Anterior cingulate cortex (tissue), 58 donors: ENCODE measurements around the gene COA1.
"Not testable (repeated sequence)": the region's sequence is repeated elsewhere in the genome, so short reads cannot be mapped to it uniquely, and the experiment has no call there.

Source experiments
- DNase-seq, 58 donors: peaks; one replicate each; lab custom pipeline; 2025; lab: John Stamatoyannopoulos, UW

COA1 gene

DNA sequence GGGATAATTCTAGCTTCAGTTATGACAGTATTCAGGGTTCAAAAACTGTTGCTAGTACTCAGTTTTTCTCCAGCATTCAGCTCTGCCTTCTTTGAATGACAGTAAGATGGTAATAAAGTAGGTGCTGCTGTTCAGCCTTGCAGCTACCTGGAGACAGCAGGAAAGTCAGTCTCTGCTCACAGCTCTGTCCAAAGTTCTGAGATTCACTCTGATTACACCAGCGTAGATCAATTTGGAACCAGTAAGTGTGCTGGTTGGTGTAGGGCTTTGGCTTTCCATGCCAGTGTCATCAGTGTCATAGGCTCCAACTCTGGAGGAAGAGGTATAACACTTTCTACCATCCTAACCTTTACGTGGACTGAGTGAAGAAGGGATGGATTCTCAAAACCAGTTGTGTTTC is 120.2 kb downstream of the COA1 start:
- no peak for DNase-seq

DNA sequence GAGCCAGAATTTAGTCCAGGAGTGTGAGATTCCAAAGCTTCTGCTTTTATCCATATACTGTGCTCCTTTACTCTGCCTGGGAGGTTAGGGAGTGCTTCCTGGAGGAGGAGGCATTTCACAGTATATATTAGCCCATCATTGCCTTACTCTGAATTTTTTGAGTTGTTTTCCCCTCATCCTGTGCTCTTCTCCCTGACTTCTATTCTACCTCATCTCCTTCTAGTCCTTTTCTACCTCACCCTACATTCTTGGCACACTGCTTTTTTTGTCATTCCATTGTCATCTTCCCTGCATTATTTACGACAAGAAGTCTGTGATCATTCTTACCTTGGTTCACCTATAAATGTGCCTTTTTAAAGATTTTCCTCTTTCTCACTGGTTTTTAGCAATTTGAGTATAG is 125.1 kb downstream of the COA1 start:
- DNase-seq, result no peak

DNA sequence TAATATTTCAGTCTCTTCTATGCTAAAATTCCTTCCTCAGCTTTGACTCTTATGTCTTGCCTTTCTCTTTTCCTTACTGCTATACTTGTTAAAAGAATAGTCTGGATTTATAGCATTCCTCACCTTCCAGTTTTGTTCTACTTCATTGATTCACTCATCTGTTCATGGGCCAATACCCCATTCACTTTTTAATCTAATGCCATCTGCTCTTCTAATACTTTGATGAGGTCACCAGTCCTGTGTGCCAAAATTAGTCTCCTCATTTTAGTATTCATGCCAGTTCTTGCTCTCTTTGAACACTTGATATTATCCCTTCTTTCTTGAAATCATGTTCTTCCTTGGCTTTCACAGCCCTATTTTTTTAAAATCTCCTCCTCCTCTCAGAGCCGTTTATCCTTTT is 127.1 kb downstream of the COA1 start:
- no peak for DNase-seq

- DNase-seq, result no peak
Measured at GRCh38 chr7:43600056-43600455, 129.3 kb downstream of the COA1 start.

DNA sequence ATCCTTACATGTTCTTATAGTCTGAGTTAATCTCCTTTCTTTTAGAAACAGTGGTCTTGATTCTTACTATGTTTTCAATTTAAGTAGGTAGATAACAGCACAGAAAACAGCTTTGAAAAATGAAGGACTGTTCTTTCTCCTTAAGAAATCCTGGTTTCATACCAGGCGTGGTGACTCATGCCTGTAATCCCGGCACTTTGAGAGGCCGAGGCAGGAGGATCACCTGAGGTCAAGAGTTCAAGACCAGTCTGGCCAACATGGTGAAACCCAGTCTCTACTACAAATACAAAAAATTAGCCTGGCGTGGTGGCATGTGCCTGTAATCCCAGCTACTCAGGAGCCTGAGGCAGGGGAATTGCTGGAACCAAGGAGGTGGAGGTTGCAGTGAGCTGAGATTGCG is 132.9 kb downstream of the COA1 start:
- not testable (repeated sequence) for DNase-seq

DNA sequence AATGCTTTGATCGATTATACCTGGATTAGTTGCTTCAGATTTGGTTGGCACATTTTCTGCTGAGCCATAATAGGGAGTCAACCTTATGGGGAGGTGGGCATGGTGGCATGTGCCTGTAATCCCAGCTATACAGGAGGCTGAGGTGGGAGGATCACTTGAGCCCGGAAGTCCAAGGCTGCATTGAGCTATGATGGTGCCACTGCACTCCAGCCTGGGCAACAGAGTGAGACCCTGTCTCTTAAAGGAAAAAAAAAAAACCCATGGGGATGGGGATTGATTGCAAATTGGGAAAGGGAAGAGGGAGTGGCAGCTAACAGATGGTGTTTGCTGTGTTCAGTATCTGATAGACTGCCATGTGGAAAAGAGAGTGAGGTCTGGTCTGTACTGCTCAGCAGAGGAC is 135.3 kb downstream of the COA1 start:
- no peak for DNase-seq

- no peak for DNase-seq
Measured at GRCh38 chr7:43593010-43593409, 136.3 kb downstream of the COA1 start.

DNA sequence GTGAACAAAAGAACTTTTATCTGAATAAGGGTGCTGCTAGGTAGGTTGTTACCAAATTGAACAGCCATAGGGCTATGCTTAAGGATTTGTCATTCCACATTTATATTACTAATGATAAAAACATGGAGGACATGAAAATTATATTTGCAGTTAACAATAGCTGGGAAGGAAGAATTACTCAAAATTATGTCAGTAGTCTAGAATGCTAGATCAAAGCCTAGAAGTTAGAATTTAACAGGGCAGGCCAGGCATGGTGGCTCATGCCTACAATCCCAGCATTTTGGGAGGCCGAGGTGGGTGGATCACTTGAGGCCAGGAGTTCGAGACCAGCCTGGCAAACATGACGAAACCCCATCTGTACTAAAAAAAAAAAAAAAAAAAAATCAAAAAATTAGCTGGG is 137.0 kb downstream of the COA1 start:
- DNase-seq, result no peak

GRCh38 chr7:43591558-43592180 is 137.7 kb downstream of the COA1 start:
- no peak for DNase-seq

DNA sequence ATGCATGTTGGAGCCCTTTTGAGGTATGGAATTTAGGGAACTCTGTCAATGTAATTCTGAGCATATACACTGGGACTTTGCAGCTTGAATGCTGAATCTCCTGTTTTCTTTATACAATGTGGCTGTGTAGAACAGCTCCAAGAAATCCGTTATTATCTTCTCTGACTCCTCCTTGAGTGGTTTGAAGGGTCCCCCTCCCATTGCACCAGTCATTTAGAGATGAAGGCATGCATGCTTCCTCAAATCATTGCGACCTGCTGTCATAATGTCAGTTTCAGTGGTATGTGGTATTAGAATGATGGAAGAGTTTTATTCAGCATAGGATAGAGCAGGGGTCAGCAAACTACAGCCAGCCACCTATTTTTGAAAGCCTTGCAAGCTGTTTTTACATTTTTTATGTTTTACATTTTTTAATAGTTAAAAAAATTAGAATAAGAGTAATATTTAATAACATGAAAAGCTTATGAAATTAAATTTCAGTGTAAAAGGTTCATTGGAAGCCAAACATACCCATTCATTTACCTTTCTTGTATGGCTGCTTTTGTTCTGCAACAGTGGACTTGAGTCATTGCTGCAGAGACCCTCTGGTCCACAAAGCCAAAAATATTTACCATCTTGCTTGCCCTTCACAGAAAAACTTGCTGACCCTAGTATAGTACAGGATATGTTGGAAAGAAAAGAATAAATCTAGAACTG is 138.3 kb downstream of the COA1 start:
- DNase-seq, result no peak

- no peak for DNase-seq
Measured at GRCh38 chr7:43589728-43590127, 139.6 kb downstream of the COA1 start.
